ENCODE results near the gene IL17RA. TPM values are rescaled to one million over a fixed set of nuclear protein-coding genes. Genes with fewer than 3 reads are reported as not detected.

The IL17RA gene
- total and polyA plus RNA-seq, 2 of the 4 experiments (the other 2 are of a cell fraction): 5.2 to 15.3 TPM

DNA sequence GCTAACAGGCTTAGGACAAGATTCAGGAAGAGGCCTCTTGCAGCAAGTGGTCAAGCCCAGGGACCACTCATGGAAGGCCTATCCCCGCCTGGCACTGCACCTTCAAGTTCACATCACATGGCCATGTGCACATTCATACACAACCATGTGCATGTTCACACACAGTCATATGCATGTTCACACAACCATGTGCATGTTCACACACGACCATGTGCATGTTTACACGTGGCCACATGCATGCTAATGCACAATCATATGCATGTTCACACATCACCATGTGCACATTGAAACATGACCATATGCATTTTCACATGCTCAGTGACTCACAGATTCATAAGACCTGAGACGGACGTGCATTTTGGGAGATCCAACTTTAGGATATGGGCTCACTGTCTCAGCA, 28.7 kb upstream of the IL17RA start:
- peaks cover 5% of the 10 kb centered on the region for H3K27me3 ChIP-seq (ENCODE audit: control insufficient read depth, insufficient read depth, low read length)
- H3K18ac ChIP-seq (ENCODE audit: low read depth, low read length): no peak overlapping the region
- H2BK15ac ChIP-seq (ENCODE audit: low read depth, low read length): no peak overlapping the region
- H3K9ac ChIP-seq (ENCODE audit: low read depth, low read length): no peak overlapping the region
- H3K4me3 ChIP-seq (ENCODE audit: insufficient read depth, low read depth, low read length): no peak overlapping the region
- no peak overlapping the region for H3K4ac ChIP-seq (ENCODE audit: low read depth, low read length)
- DNase-seq: no peak
- WGBS, 2 experiments (ENCODE audit: extremely low coverage in 2 of 2, insufficient read length in 1 of 2): 39% methylated on average over 3 of the region's 5 CpGs; no CpG with 5 or more reads in 1 of the 2 experiments
- no peak overlapping the region for H4K91ac ChIP-seq (ENCODE audit: insufficient read depth, low read depth, low read length)
- no peaks in the 10 kb centered on the region for H3K9me1 ChIP-seq (ENCODE audit: insufficient read depth, low read length)
- H4K5ac ChIP-seq (ENCODE audit: low read depth, low read length): no peak overlapping the region
- H3K79me1 ChIP-seq (ENCODE audit: low read depth in 1 of 2, low read length in 2 of 2): no peaks in the 10 kb centered on the region
- in situ Hi-C loops (cut with MboI; ENCODE audit: low sequenced_read_pairs): loop anchor here (5.0 kb wide), 1 partner anchor 134 kb away; no protein-coding TSS in a partner anchor
- no peak overlapping the region for H2BK5ac ChIP-seq (ENCODE audit: low read depth, low read length, poor library complexity, severe bottlenecking)
- no peak overlapping the region for H2AFZ ChIP-seq (replicated peaks; ENCODE audit: low read length, poor library complexity)
- TF ChIP-seq NFE2L2 (IDR thresholded peaks at IDR 0.05; ENCODE audit: low read depth, low read length): no peak
- TF ChIP-seq SMC3 (IDR thresholded peaks at IDR 0.05; ENCODE audit: low read depth, low read length): no peak
- TF ChIP-seq CHD1 (IDR thresholded peaks at IDR 0.05; ENCODE audit: low read depth, low read length): no peak
- TF ChIP-seq RFX5 (IDR thresholded peaks at IDR 0.05; ENCODE audit: low read depth, low read length): no peak
- no peak for TF ChIP-seq RCOR1 (IDR thresholded peaks at IDR 0.05; ENCODE audit: insufficient replicate concordance, low read length)
- no peak for TF ChIP-seq USF2 (IDR thresholded peaks at IDR 0.05; ENCODE audit: low read depth, low read length)
- CTCF ChIA-PET: no interaction called here
- BruUV-seq (replicated peaks): no TSS peak
- no peak overlapping the region for H2AK5ac ChIP-seq (ENCODE audit: low read depth, low read length)
- intact Hi-C loops (cut with micrococcal nuclease): no loop called here
- no peaks in the 10 kb centered on the region for H3K9me3 ChIP-seq (ENCODE audit: control insufficient read depth, insufficient read depth, low read length)
- no peak overlapping the region for H2AK9ac ChIP-seq (replicated peaks; ENCODE audit: low read depth, low read length, poor library complexity)
- no peaks in the 10 kb centered on the region for H4K20me1 ChIP-seq (ENCODE audit: insufficient read depth, low read length)
- H2BK120ac ChIP-seq (ENCODE audit: low read depth, low read length): no peak overlapping the region
- H3K23ac ChIP-seq (ENCODE audit: low read depth, low read length): no peak overlapping the region
- no peak overlapping the region for H2BK20ac ChIP-seq (ENCODE audit: low read depth, low read length)
- no peak overlapping the region for H3K14ac ChIP-seq (replicated peaks; ENCODE audit: low read depth, low read length)
- H3K27ac ChIP-seq (ENCODE audit: insufficient read depth, low read length): no peak overlapping the region
- H4K8ac ChIP-seq (ENCODE audit: low read depth in 2 of 2, low read length in 2 of 2): no peak overlapping the region
- no peak overlapping the region for H3K56ac ChIP-seq (ENCODE audit: extremely low read depth, insufficient read depth, low read length)
- POLR2A ChIA-PET (ENCODE audit: unreplicated experiment): no interaction called here
- no peaks in the 10 kb centered on the region for H3K4me1 ChIP-seq (ENCODE audit: control insufficient read depth, insufficient read depth, low read length)
- no peak overlapping the region for H3K4me2 ChIP-seq (ENCODE audit: low read depth, low read length)
- ATAC-seq (ENCODE audit: low read depth): no peak
- H3K36me3 ChIP-seq (ENCODE audit: control insufficient read depth, insufficient read depth, low read length): no peaks in the 10 kb centered on the region
- dilution Hi-C loops (cut with HindIII; ENCODE audit: low sequenced_read_pairs, unreplicated experiment): no loop called here
